ENCODE results near the gene CDK5RAP2.

Gene CDK5RAP2

DNA sequence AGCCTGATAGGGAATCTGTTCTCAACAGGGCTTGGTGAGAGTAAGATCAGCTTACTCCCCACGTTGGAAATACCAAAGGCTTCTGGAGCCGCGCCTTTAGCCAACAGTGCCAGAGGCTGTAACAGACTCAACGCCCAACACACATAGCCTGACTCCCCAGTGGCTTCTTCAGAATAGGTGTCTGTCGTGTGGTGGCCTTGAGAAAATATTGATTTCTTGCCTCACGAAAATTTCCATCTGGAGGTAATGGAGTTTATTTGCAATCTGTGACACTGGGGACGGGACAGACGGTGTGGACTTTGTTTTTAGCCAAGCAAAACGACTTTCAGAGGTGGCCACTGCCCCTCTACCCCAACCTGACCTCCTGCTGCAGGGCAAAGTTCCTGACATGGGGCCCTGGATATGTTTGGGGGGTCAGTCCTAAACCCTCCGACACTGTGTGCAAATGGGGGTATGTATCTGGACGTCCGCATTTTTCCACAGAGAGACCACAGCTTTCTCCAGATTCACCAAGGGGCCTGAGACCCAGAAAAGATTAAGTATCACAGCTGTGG is 189.3 kb downstream of the CDK5RAP2 start:
- Mint-ChIP-seq H3K4me1 (peaks cover 22% of the 10 kb centered on the region), H3K27ac (no peak overlapping the region), H3K4me3 (no peak overlapping the region), H3K9me3 (no peaks in the 10 kb centered on the region), H3K27me3 (ENCODE audit: low read depth) (no peaks in the 10 kb centered on the region), H3K36me3 (ENCODE audit: low read depth) (peaks cover 48% of the 10 kb centered on the region)
- TF ChIP-seq, protein P1, sequence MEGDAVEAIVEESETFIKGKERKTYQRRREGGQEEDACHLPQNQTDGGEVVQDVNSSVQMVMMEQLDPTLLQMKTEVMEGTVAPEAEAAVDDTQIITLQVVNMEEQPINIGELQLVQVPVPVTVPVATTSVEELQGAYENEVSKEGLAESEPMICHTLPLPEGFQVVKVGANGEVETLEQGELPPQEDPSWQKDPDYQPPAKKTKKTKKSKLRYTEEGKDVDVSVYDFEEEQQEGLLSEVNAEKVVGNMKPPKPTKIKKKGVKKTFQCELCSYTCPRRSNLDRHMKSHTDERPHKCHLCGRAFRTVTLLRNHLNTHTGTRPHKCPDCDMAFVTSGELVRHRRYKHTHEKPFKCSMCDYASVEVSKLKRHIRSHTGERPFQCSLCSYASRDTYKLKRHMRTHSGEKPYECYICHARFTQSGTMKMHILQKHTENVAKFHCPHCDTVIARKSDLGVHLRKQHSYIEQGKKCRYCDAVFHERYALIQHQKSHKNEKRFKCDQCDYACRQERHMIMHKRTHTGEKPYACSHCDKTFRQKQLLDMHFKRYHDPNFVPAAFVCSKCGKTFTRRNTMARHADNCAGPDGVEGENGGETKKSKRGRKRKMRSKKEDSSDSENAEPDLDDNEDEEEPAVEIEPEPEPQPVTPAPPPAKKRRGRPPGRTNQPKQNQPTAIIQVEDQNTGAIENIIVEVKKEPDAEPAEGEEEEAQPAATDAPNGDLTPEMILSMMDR (IDR thresholded peaks at IDR 0.05; ENCODE audit: unreplicated experiment in 3 of 3), result no peak

- Mint-ChIP-seq H3K4me1 (peaks cover 30% of the 10 kb centered on the region), H3K9me3 (no peaks in the 10 kb centered on the region), H3K27me3 (ENCODE audit: low read depth) (no peaks in the 10 kb centered on the region), H3K27ac (no peak overlapping the region), H3K36me3 (ENCODE audit: low read depth) (peaks cover 46% of the 10 kb centered on the region), H3K4me3 (no peak overlapping the region)
- TF ChIP-seq, protein P1 (IDR thresholded peaks at IDR 0.05; ENCODE audit: unreplicated experiment in 3 of 3), result no peak
These were observed 190.1 kb downstream of the CDK5RAP2 start for GRCh38 chr9:120389867-120390266.

GRCh38 chr9:120389300-120389699 is 190.7 kb downstream of the CDK5RAP2 start:
- Mint-ChIP-seq H3K9me3 (no peaks in the 10 kb centered on the region), H3K27ac (no peak overlapping the region), H3K4me3 (no peak overlapping the region), H3K27me3 (ENCODE audit: low read depth) (no peaks in the 10 kb centered on the region), H3K4me1 (peaks cover 24% of the 10 kb centered on the region), H3K36me3 (ENCODE audit: low read depth) (peaks cover 41% of the 10 kb centered on the region)
- TF ChIP-seq, protein P1 (IDR thresholded peaks at IDR 0.05; ENCODE audit: unreplicated experiment in 3 of 3), result no peak

- H3K9me3 Mint-ChIP-seq, result no peaks in the 10 kb centered on the region
- TF ChIP-seq, protein P1 (IDR thresholded peaks at IDR 0.05; ENCODE audit: unreplicated experiment in 3 of 3), result no peak
- H3K36me3 Mint-ChIP-seq (ENCODE audit: low read depth), result peaks cover 33% of the 10 kb centered on the region
- peaks cover 21% of the 10 kb centered on the region for H3K4me1 Mint-ChIP-seq
- H3K27ac Mint-ChIP-seq, result no peak overlapping the region
- no peaks in the 10 kb centered on the region for H3K27me3 Mint-ChIP-seq (ENCODE audit: low read depth)
- no peak overlapping the region for H3K4me3 Mint-ChIP-seq
These were observed 191.7 kb downstream of the CDK5RAP2 start for GRCh38 chr9:120388003-120388855.

GRCh38 chr9:120387257-120388002 is 192.5 kb downstream of the CDK5RAP2 start:
- peaks cover 26% of the 10 kb centered on the region for H3K36me3 Mint-ChIP-seq (ENCODE audit: low read depth)
- H3K27ac Mint-ChIP-seq, result peak overlapping the region; percentile 42 to 75 (median 56)
- no peaks in the 10 kb centered on the region for H3K27me3 Mint-ChIP-seq (ENCODE audit: low read depth)
- H3K4me1 Mint-ChIP-seq, result peaks cover 21% of the 10 kb centered on the region
- H3K9me3 Mint-ChIP-seq, result no peaks in the 10 kb centered on the region
- H3K4me3 Mint-ChIP-seq, result no peak overlapping the region
- TF ChIP-seq, protein P1 (IDR thresholded peaks at IDR 0.05; ENCODE audit: unreplicated experiment in 3 of 3), result no peak

Measured in nephron (organoid).